COR-L47 (cell line): ENCODE data around the gene DHRS9.

ENCODE experiments used
- DNase-seq: peaks from one replicate; lab custom pipeline; 2025; lab: John Stamatoyannopoulos, UW

The DHRS9 gene

GRCh38 chr2:169065864-169066517, 3.4 kb upstream of the DHRS9 start:
- no peak for DNase-seq

DNA sequence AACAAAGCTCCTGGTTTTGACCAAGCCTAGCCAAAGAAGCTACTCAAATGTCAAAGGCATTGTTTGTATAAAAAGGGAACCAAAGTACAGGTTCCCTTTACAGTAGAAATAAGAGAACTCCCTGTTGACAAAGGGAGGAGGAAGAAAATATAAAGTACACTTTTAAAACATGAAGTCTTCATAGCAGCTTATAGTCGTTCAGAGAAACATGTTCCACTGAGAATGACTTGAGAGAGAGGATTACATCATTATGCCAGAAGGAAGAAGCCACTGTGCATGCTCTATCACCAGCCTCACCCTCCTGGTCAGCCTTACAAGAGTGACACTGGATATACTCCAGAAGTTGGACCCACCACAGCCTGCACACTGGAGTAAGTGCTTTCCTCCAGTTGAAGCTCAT, 2.5 kb upstream of the DHRS9 start:
- DNase-seq: no peak

DNA sequence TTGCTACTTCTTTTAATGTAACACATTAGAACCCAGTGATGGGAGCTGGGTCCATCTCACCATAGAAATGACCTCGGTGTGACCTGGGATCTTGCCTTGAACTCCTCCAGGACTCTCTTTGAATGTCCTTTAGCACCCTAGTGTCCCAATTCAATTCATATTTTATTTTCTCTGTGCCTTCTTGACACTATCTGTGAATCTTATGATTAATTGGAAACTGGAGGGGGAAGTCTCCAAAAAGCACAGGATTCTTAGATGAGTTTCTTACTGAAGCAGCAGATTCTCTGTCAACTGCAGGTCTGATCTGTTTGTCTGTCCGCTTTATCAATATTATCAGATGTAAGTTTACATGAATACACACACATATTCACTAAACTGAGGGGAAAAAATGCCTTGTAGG, 470 bp downstream of the DHRS9 start:
- no peak for DNase-seq

DNA sequence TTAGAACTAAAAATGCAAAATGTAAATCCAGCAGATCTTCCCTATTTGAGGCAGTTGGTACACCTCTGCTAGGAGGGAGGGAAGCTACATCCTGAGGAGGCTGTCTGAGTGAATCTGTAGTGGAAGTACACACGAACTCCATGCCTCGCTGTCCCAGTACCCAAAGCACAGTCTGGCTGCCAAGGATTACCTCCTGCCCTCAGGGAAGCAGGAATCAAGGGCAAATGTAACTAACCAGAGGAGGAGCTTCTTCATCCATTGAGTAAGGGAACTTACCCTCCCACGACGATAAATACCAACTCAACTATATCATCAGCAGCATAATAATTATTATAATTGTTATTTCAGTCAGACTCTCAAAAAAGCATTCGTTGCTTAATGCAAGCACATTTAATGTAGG, 2.1 kb downstream of the DHRS9 start:
- DNase-seq: no peak

DNA sequence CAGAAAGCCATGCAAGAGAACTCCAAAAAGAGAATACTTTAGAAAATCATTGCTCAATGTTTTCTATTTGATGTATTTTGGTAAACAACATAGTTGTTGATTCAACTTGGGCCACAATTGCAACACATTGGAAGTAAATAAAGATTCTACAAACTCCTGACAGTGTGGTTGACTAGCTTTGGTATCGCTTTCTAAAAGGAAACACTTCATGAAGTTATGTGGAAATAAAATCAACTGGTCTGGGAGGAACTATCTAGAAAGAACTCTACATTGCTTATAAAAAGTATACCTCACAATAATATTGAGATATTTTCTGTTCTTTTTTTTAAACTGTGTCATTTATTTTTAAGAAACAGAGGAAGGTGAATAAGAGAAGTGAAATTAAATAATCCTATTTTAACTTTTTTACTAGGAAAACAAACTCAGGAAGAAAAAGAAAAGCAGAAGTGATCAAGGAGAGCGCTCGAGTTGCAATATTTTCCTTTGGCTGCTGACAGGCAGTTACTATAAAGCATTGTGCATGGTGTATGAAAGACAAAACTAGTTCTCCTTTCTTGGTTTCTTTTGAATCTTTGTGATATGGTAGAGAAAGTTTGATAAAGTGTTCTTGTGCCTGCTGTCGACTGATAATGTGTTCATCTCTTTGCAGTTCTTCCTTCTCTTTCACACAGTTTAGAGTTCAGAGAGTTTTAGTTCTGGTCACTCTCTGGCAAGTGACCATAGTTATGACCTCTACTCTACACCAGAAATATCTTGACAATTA, 3.0 kb downstream of the DHRS9 start:
- no peak for DNase-seq

GRCh38 chr2:169073211-169073962, 4.0 kb downstream of the DHRS9 start:
- no peak for DNase-seq

DNA sequence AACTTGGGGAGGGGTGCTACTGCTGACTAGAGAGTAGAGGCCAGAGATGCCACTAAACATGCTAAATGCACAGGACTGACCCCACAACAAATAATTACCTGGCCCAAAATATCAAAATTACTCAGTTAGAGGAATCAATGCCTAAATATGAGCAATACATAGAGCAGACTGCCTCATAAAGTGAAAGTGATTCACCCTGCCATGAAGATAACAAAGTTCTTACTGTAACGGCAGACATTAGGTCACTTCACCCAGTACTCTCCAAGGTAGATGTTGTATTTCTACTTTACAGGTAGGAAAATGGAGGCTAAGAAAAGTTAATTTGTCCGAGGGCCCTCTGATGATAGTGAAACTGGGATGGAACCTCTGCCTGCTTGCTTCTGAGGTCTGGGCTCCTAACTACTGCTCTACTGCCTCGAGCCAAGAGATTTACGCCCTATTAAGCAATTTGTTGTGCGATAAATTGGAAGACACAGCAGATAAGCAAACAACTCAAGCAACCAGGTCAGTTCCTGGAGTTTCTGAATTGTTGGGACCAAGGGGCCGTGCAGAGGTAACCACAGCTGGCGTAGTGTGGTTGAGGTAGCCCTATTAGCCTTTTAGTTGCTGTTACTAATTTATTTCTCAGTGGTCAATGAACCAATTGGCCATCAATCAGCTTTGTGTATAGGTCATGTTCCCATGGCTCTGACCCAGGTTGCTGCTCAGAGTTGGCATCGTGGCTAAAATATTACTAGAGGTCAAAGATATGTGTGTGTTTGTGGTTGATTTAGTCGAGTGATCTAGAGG, 4.8 kb downstream of the DHRS9 start:
- DNase-seq: no peak

- DNase-seq: no peak
Observed at GRCh38 chr2:169077674-169078240, 8.4 kb downstream of the DHRS9 start.

GRCh38 chr2:169080250-169081069, 11.1 kb downstream of the DHRS9 start:
- no peak for DNase-seq

DNA sequence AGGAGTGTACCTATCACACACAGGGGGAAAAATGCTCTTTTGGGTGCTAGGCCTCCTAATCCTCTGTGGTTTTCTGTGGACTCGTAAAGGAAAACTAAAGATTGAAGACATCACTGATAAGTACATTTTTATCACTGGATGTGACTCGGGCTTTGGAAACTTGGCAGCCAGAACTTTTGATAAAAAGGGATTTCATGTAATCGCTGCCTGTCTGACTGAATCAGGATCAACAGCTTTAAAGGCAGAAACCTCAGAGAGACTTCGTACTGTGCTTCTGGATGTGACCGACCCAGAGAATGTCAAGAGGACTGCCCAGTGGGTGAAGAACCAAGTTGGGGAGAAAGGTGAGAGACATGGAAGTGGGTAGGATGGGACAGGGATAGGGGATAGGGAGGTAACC, 12.2 kb downstream of the DHRS9 start:
- DNase-seq: no peak

GRCh38 chr2:169082995-169083394, 13.6 kb downstream of the DHRS9 start:
- DNase-seq: no peak

DNA sequence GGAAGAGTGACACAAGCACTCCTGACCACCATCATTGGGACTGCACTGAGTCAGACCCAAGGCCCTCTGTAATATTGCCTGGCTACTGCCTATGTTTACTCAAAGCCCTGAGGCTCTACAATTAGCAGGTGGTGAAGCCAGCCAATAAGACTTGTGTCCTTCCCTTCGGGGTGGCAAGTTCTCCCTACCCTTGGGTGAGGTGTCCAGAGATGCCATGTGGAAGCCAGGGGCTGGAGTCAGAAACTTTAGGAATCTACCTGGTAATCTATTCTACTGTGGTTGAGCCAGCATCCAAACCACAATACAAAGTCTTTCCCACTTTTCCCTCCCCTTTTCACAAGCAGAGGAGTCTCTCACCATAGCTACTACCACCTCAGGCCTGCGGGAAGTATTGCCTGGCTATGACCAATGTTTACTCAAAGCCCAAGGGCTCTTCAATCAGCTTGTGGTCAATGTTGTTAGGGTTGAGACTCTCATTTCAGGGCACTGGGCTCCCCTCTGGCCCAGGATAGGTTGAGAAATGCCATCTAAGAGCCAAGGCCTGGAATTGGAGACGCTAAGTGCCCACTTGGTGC, 17.6 kb downstream of the DHRS9 start:
- no peak for DNase-seq

- no peak for DNase-seq
Observed at GRCh38 chr2:169087757-169088379, 18.5 kb downstream of the DHRS9 start.

GRCh38 chr2:169089182-169089581, 19.8 kb downstream of the DHRS9 start:
- no peak for DNase-seq

DNA sequence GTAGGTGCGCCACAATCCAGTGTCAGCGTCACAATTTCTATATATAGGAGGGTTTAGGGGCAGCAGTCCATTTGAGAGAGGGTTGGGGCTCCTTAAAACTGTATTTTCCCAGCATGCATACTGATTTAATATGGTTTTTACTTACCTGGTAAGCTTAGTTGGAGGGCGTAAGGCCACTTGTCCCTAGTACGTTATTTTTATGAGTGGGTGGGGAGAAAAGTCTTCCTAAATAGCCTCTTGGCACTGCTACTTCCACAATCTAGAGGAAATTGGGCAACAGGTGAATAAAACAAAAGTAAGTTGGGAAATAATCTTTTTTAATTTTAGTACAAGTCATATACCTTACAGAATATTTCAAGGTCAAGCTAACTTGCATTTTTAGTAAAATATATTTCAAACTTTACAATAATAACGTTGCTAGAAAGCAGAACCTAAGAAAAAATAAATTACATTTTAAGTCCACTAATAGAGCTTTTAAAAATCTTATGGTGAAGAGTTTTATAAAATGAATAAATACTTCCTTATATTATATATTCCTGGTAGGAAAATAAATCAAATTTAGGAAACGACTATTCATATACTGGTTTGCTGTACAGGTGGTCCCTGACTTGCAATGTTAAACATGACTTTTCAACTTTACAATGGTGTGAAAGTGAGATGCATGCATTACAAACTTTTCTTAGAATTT, 20.9 kb downstream of the DHRS9 start:
- DNase-seq: no peak

DNA sequence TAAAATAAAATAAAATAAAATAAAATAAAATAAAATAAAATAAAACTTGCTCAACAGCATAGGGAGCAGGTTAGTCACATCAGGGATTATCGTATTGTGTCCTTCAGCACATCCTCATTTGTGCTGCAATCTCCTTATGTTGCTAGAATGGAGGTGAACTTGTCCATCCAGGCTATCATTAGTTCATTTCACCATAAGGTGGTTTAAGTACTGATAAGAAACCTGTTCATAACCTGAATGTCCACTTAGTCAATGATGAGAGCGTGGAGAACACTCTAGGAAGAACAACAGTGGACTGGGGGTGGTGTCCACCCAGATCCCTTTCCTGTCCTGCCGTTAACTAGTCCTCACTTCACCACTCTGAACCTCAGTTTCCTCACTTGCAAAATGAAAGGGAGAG, 21.9 kb downstream of the DHRS9 start:
- DNase-seq: no peak

GRCh38 chr2:169091761-169092519, 22.6 kb downstream of the DHRS9 start:
- DNase-seq: no peak

- DNase-seq: no peak
Observed at GRCh38 chr2:169093535-169093934, 24.2 kb downstream of the DHRS9 start.

DNA sequence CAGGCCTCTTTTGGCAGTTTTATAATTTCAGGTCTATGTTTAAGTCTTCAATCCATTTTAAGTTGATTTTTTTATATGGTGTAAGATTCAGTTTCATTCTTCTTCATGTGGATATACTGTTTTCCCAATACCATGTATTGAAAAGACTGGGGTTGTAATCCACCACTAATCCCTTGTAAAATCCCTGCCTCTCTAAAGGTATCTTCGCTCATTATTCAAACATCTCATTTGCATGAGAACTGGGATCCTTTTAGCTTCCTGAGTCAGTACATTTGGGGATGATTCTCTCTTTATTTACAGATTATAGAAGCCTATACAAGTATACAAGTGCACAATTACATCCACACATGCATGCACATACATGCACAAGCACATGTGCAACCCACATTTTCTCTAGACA, 25.3 kb downstream of the DHRS9 start:
- no peak for DNase-seq
